ENCODE measurements around the gene PRKCB.

Gene PRKCB

GRCh38 chr16:23976091-23976490, 140.3 kb downstream of the PRKCB start:
- H3K4me3 ChIP-seq (ENCODE audit: low read depth, low read length) = no peak overlapping the region
- no peak for TF ChIP-seq CTCF (IDR thresholded peaks at IDR 0.05; ENCODE audit: insufficient read depth, low read depth, low read length, missing control alignments)
- no peak for DNase-seq (ENCODE audit: low read depth)

DNA sequence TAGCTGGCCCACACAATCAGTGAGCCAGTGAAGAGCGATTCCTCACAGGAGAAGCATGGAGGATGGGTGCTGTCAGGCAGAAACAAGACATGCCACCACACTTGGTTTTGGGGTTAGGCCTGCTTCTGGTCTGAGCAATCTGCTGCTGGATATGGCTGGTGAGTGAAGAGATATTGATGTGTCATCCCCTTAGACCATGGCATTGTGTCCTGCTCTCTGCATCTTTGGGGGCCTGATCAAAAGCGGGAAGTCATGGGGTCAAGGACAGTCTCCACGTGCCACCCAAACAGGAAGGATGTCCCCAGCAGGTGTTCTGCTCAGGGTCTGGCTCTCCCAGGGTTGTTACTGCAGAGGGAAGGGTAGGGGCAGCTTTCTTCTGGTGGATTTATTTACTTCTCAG, 140.7 kb downstream of the PRKCB start:
- no peak for TF ChIP-seq CTCF (IDR thresholded peaks at IDR 0.05; ENCODE audit: insufficient read depth, low read depth, low read length, missing control alignments)
- H3K4me3 ChIP-seq (ENCODE audit: low read depth, low read length) = no peak overlapping the region
- DNase-seq (ENCODE audit: low read depth) = peak; percentile 28

GRCh38 chr16:23979441-23979840, 143.7 kb downstream of the PRKCB start:
- TF ChIP-seq CTCF (IDR thresholded peaks at IDR 0.05; ENCODE audit: insufficient read depth, low read depth, low read length, missing control alignments) = no peak
- DNase-seq (ENCODE audit: low read depth) = no peak
- no peak overlapping the region for H3K4me3 ChIP-seq (ENCODE audit: low read depth, low read length)

GRCh38 chr16:23979982-23980381, 144.2 kb downstream of the PRKCB start:
- no peak for DNase-seq (ENCODE audit: low read depth)
- no peak for TF ChIP-seq CTCF (IDR thresholded peaks at IDR 0.05; ENCODE audit: insufficient read depth, low read depth, low read length, missing control alignments)
- H3K4me3 ChIP-seq (ENCODE audit: low read depth, low read length) = no peak overlapping the region

GRCh38 chr16:23981429-23982399, 145.9 kb downstream of the PRKCB start:
- no peak for DNase-seq (ENCODE audit: low read depth)
- TF ChIP-seq CTCF (IDR thresholded peaks at IDR 0.05; ENCODE audit: insufficient read depth, low read depth, low read length, missing control alignments) = no peak
- no peak overlapping the region for H3K4me3 ChIP-seq (ENCODE audit: low read depth, low read length)

GRCh38 chr16:23986455-23986854, 150.7 kb downstream of the PRKCB start:
- no peak for DNase-seq (ENCODE audit: low read depth)
- no peak for TF ChIP-seq CTCF (IDR thresholded peaks at IDR 0.05; ENCODE audit: insufficient read depth, low read depth, low read length, missing control alignments)

More at GRCh38 chr16:23986455-23986854, 150.7 kb downstream of the PRKCB start:
- no peak overlapping the region for H3K4me3 ChIP-seq (ENCODE audit: low read depth, low read length)
